ENCODE measurements around the gene CPPED1.

Gene CPPED1

GRCh38 chr16:12673466-12673865 lies 130.2 kb downstream of the CPPED1 start:
- Histone ChIP-seq H3K4me3 (ENCODE audit: control insufficient read depth in 1 of 7, extremely low read depth in 1 of 7, insufficient read depth in 4 of 7, low read depth in 2 of 7, low read length in 6 of 7) (no peak overlapping the region), H3K9me3 (ENCODE audit: control extremely low read depth in 1 of 5, control insufficient read depth in 4 of 5, insufficient read depth in 2 of 5, low read depth in 1 of 5, low read length in 4 of 5) (peaks cover 0 to 7% (median 3%) of the 10 kb centered on the region in 5 experiments), H3K27ac (ENCODE audit: insufficient read depth in 1 of 2, low read depth in 1 of 2, low read length in 2 of 2, poor library complexity in 1 of 2, severe bottlenecking in 2 of 2) (no peak overlapping the region), H3K4me1 (ENCODE audit: control extremely low read depth in 1 of 4, control insufficient read depth in 4 of 4, insufficient read depth in 4 of 4, low read length in 3 of 4) (peaks cover 0 to 20% (median 10%) of the 10 kb centered on the region in 4 experiments), H3K36me3 (ENCODE audit: control insufficient read depth in 4 of 4, insufficient read depth in 4 of 4, low read length in 3 of 4) (peaks cover 0 to 12% (median 6%) of the 10 kb centered on the region in 4 experiments), H3K27me3 (replicated peaks in 2 of 5; ENCODE audit: control insufficient read depth in 4 of 5, insufficient read depth in 5 of 5, low read length in 4 of 5) (no peaks in the 10 kb centered on the region)
- WGBS (ENCODE audit: insufficient coverage), result 93% methylated on average over 9 of the region's 10 CpGs
- DNase-seq, result no peak
- ChIA-PET POLR2A (no interaction called here), CTCF (no interaction called here)

GRCh38 chr16:12672986-12673385 lies 130.7 kb downstream of the CPPED1 start:
- H3K4me3 ChIP-seq (ENCODE audit: control insufficient read depth in 1 of 7, extremely low read depth in 1 of 7, insufficient read depth in 4 of 7, low read depth in 2 of 7, low read length in 6 of 7), result no peak overlapping the region
- CTCF ChIA-PET, result no interaction called here
- POLR2A ChIA-PET, result no interaction called here
- peaks cover 0 to 20% (median 10%) of the 10 kb centered on the region in 4 experiments for H3K4me1 ChIP-seq (ENCODE audit: control extremely low read depth in 1 of 4, control insufficient read depth in 4 of 4, insufficient read depth in 4 of 4, low read length in 3 of 4)
- H3K36me3 ChIP-seq (ENCODE audit: control insufficient read depth in 4 of 4, insufficient read depth in 4 of 4, low read length in 3 of 4), result peaks cover 0 to 12% (median 6%) of the 10 kb centered on the region in 4 experiments
- 88% methylated on average over 4 of the region's 8 CpGs for WGBS (ENCODE audit: insufficient coverage)
- no peak overlapping the region for H3K27ac ChIP-seq (ENCODE audit: insufficient read depth in 1 of 2, low read depth in 1 of 2, low read length in 2 of 2, poor library complexity in 1 of 2, severe bottlenecking in 2 of 2)
- no peaks in the 10 kb centered on the region for H3K27me3 ChIP-seq (replicated peaks in 2 of 5; ENCODE audit: control insufficient read depth in 4 of 5, insufficient read depth in 5 of 5, low read length in 4 of 5)
- no peak for DNase-seq
- H3K9me3 ChIP-seq (ENCODE audit: control extremely low read depth in 1 of 5, control insufficient read depth in 4 of 5, insufficient read depth in 2 of 5, low read depth in 1 of 5, low read length in 4 of 5), result peaks cover 0 to 11% (median 4%) of the 10 kb centered on the region in 5 experiments

- peaks cover 0 to 13% (median 4%) of the 10 kb centered on the region in 4 experiments for H3K36me3 ChIP-seq (ENCODE audit: control insufficient read depth in 4 of 4, insufficient read depth in 4 of 4, low read length in 3 of 4)
- POLR2A ChIA-PET, result no interaction called here
- peaks cover 0 to 6% (median 1%) of the 10 kb centered on the region in 4 experiments for H3K4me1 ChIP-seq (ENCODE audit: control extremely low read depth in 1 of 4, control insufficient read depth in 4 of 4, insufficient read depth in 4 of 4, low read length in 3 of 4)
- WGBS (ENCODE audit: insufficient coverage), result 100% methylated on average over 2 of the region's 6 CpGs
- H3K4me3 ChIP-seq (ENCODE audit: control insufficient read depth in 1 of 7, extremely low read depth in 1 of 7, insufficient read depth in 4 of 7, low read depth in 2 of 7, low read length in 6 of 7), result no peak overlapping the region
- no peak overlapping the region for H3K27ac ChIP-seq (ENCODE audit: insufficient read depth in 1 of 2, low read depth in 1 of 2, low read length in 2 of 2, poor library complexity in 1 of 2, severe bottlenecking in 2 of 2)
- CTCF ChIA-PET, result no interaction called here
- no peaks in the 10 kb centered on the region for H3K27me3 ChIP-seq (replicated peaks in 2 of 5; ENCODE audit: control insufficient read depth in 4 of 5, insufficient read depth in 5 of 5, low read length in 4 of 5)
- DNase-seq, result no peak
- H3K9me3 ChIP-seq (ENCODE audit: control extremely low read depth in 1 of 5, control insufficient read depth in 4 of 5, insufficient read depth in 2 of 5, low read depth in 1 of 5, low read length in 4 of 5), result peaks cover 0 to 23% (median 6%) of the 10 kb centered on the region in 5 experiments
Measured at GRCh38 chr16:12669908-12670307, 133.8 kb downstream of the CPPED1 start.

GRCh38 chr16:12667909-12668308 lies 135.8 kb downstream of the CPPED1 start:
- POLR2A ChIA-PET, result no interaction called here
- Histone ChIP-seq H3K36me3 (ENCODE audit: control insufficient read depth in 4 of 4, insufficient read depth in 4 of 4, low read length in 3 of 4) (peaks cover 5 to 27% (median 9%) of the 10 kb centered on the region in 4 experiments), H3K27me3 (replicated peaks in 2 of 5; ENCODE audit: control insufficient read depth in 4 of 5, insufficient read depth in 5 of 5, low read length in 4 of 5) (no peaks in the 10 kb centered on the region), H3K4me1 (ENCODE audit: control extremely low read depth in 1 of 4, control insufficient read depth in 4 of 4, insufficient read depth in 4 of 4, low read length in 3 of 4) (no peaks in the 10 kb centered on the region), H3K27ac (ENCODE audit: insufficient read depth in 1 of 2, low read depth in 1 of 2, low read length in 2 of 2, poor library complexity in 1 of 2, severe bottlenecking in 2 of 2) (no peak overlapping the region), H3K4me3 (ENCODE audit: control insufficient read depth in 1 of 7, extremely low read depth in 1 of 7, insufficient read depth in 4 of 7, low read depth in 2 of 7, low read length in 6 of 7) (no peak overlapping the region), H3K9me3 (ENCODE audit: control extremely low read depth in 1 of 5, control insufficient read depth in 4 of 5, insufficient read depth in 2 of 5, low read depth in 1 of 5, low read length in 4 of 5) (peaks cover 0 to 23% (median 6%) of the 10 kb centered on the region in 5 experiments)
- CTCF ChIA-PET, result interaction anchor here (0.7 kb wide), 1 partner anchor 98 kb away, joined by 3 read pairs; no protein-coding TSS in a partner anchor
- DNase-seq, result no peak
- WGBS (ENCODE audit: insufficient coverage), result no CpG with 5 or more reads among the region's 3 CpGs

- Histone ChIP-seq H3K27me3 (replicated peaks in 2 of 5; ENCODE audit: control insufficient read depth in 4 of 5, insufficient read depth in 5 of 5, low read length in 4 of 5) (no peaks in the 10 kb centered on the region), H3K4me1 (ENCODE audit: control extremely low read depth in 1 of 4, control insufficient read depth in 4 of 4, insufficient read depth in 4 of 4, low read length in 3 of 4) (no peaks in the 10 kb centered on the region), H3K36me3 (ENCODE audit: control insufficient read depth in 4 of 4, insufficient read depth in 4 of 4, low read length in 3 of 4) (peaks cover 0 to 18% (median 10%) of the 10 kb centered on the region in 4 experiments), H3K4me3 (ENCODE audit: control insufficient read depth in 1 of 7, extremely low read depth in 1 of 7, insufficient read depth in 4 of 7, low read depth in 2 of 7, low read length in 6 of 7) (no peak overlapping the region), H3K27ac (ENCODE audit: insufficient read depth in 1 of 2, low read depth in 1 of 2, low read length in 2 of 2, poor library complexity in 1 of 2, severe bottlenecking in 2 of 2) (no peak overlapping the region), H3K9me3 (ENCODE audit: control extremely low read depth in 1 of 5, control insufficient read depth in 4 of 5, insufficient read depth in 2 of 5, low read depth in 1 of 5, low read length in 4 of 5) (peaks cover 0 to 25% (median 5%) of the 10 kb centered on the region in 5 experiments)
- no peak for DNase-seq
- ChIA-PET POLR2A (no interaction called here), CTCF (no interaction called here)
- 89% methylated on average over 7 of the region's 9 CpGs for WGBS (ENCODE audit: insufficient coverage)
Measured at GRCh38 chr16:12664164-12664733, 139.4 kb downstream of the CPPED1 start.

- Histone ChIP-seq H3K27me3 (replicated peaks in 2 of 5; ENCODE audit: control insufficient read depth in 4 of 5, insufficient read depth in 5 of 5, low read length in 4 of 5) (no peaks in the 10 kb centered on the region), H3K4me3 (ENCODE audit: control insufficient read depth in 1 of 7, extremely low read depth in 1 of 7, insufficient read depth in 4 of 7, low read depth in 2 of 7, low read length in 6 of 7) (no peak overlapping the region), H3K4me1 (ENCODE audit: control extremely low read depth in 1 of 4, control insufficient read depth in 4 of 4, insufficient read depth in 4 of 4, low read length in 3 of 4) (no peaks in the 10 kb centered on the region), H3K27ac (ENCODE audit: insufficient read depth in 1 of 2, low read depth in 1 of 2, low read length in 2 of 2, poor library complexity in 1 of 2, severe bottlenecking in 2 of 2) (no peak overlapping the region), H3K36me3 (ENCODE audit: control insufficient read depth in 4 of 4, insufficient read depth in 4 of 4, low read length in 3 of 4) (peaks cover 0 to 17% (median 10%) of the 10 kb centered on the region in 4 experiments), H3K9me3 (ENCODE audit: control extremely low read depth in 1 of 5, control insufficient read depth in 4 of 5, insufficient read depth in 2 of 5, low read depth in 1 of 5, low read length in 4 of 5) (peaks cover 0 to 12% (median 0%) of the 10 kb centered on the region in 5 experiments)
- peak; percentile 29 to 76 (median 69) for DNase-seq
- ChIA-PET CTCF (interaction anchor here (1.3 kb wide), 1 partner anchor 208 kb away, joined by 3 read pairs; no protein-coding TSS in a partner anchor), POLR2A (no interaction called here)
- WGBS (ENCODE audit: insufficient coverage), result 46% methylated on average over 10 of the region's 10 CpGs
Measured at GRCh38 chr16:12661656-12662172, 142.0 kb downstream of the CPPED1 start.

- Histone ChIP-seq H3K27me3 (replicated peaks in 2 of 5; ENCODE audit: control insufficient read depth in 4 of 5, insufficient read depth in 5 of 5, low read length in 4 of 5) (no peaks in the 10 kb centered on the region), H3K4me1 (ENCODE audit: control extremely low read depth in 1 of 4, control insufficient read depth in 4 of 4, insufficient read depth in 4 of 4, low read length in 3 of 4) (no peaks in the 10 kb centered on the region), H3K36me3 (ENCODE audit: control insufficient read depth in 4 of 4, insufficient read depth in 4 of 4, low read length in 3 of 4) (peaks cover 0 to 16% (median 10%) of the 10 kb centered on the region in 4 experiments), H3K4me3 (ENCODE audit: control insufficient read depth in 1 of 7, extremely low read depth in 1 of 7, insufficient read depth in 4 of 7, low read depth in 2 of 7, low read length in 6 of 7) (no peak overlapping the region), H3K9me3 (ENCODE audit: control extremely low read depth in 1 of 5, control insufficient read depth in 4 of 5, insufficient read depth in 2 of 5, low read depth in 1 of 5, low read length in 4 of 5) (peaks cover 0 to 12% (median 0%) of the 10 kb centered on the region in 5 experiments), H3K27ac (ENCODE audit: insufficient read depth in 1 of 2, low read depth in 1 of 2, low read length in 2 of 2, poor library complexity in 1 of 2, severe bottlenecking in 2 of 2) (no peak overlapping the region)
- POLR2A ChIA-PET, result no interaction called here
- DNase-seq, result no peak
- WGBS (ENCODE audit: insufficient coverage), result 88% methylated on average over 1 of the region's 3 CpGs
- CTCF ChIA-PET, result no interaction called here
Measured at GRCh38 chr16:12659871-12660270, 143.8 kb downstream of the CPPED1 start.

All from common myeloid progenitor, CD34-positive (primary cell).